WTC11 (cell line): ENCODE data around the gene ZEB1. TPM values are rescaled to one million over a fixed set of nuclear protein-coding genes. Genes with fewer than 3 reads are reported as not detected.

Experiments
- ATAC-seq: fragments of 200-7000 bp; cut with Tn5 transposase; 2 replicates; pipeline ENCODE4 v1.10.0; 2021; ENCODE audit warnings: mild to moderate bottlenecking, moderate library complexity
- CTCF ChIA-PET: fragments of 300-600 bp; sonication (Branson Sonifier 250); formaldehyde crosslinking; loops from one replicate; lab custom pipeline; 2021; ENCODE audit warnings: antibody characterized with exemption; lab: Charles Lee
- POLR2A ChIA-PET: fragments of 350-600 bp; sonication (Branson Sonifier 250); formaldehyde crosslinking; loops from one replicate; lab custom pipeline; 2021; ENCODE audit warnings: antibody characterized with exemption; lab: Charles Lee
- DNase-seq: peaks from one replicate; pipeline ENCODE4 v3.0.0; 2021; ENCODE audit warnings: low spot score
- H3K27ac Mint-ChIP-seq: 2 replicates; pipeline ENCODE4 v1.8.0; 2021; ENCODE audit warnings: mixed read lengths
- H3K27me3 Mint-ChIP-seq: 2 replicates; pipeline ENCODE4 v1.8.0; 2021; ENCODE audit warnings: low read depth, mild to moderate bottlenecking, moderate library complexity, mixed read lengths
- H3K36me3 Mint-ChIP-seq: 2 replicates; pipeline ENCODE4 v1.8.0; 2021; ENCODE audit warnings: mixed read lengths
- H3K4me1 Mint-ChIP-seq: 2 replicates; pipeline ENCODE4 v1.8.0; 2022; ENCODE audit warnings: mixed read lengths
- H3K4me3 Mint-ChIP-seq: 2 replicates; pipeline ENCODE4 v1.8.0; 2021; ENCODE audit warnings: mild to moderate bottlenecking, moderate library complexity, mixed read lengths
- H3K9me3 Mint-ChIP-seq: 2 replicates; pipeline ENCODE4 v1.8.0; 2021; ENCODE audit warnings: mixed read lengths
- CBFB ChIP-seq: sonication (generic); formaldehyde crosslinking; IDR thresholded peaks from 2 replicates; pipeline ENCODE4 v1.8.1; 2022; ENCODE audit warnings: mild to moderate bottlenecking, low read depth, missing genetic modification reagents
- ELF4 ChIP-seq: sonication (generic); formaldehyde crosslinking; IDR thresholded peaks from 2 replicates; pipeline ENCODE4 v1.8.1; 2022; ENCODE audit warnings: low read depth, mild to moderate bottlenecking, moderate library complexity, missing genetic modification reagents
- ESRRA ChIP-seq: sonication (generic); formaldehyde crosslinking; IDR thresholded peaks from 2 replicates; pipeline ENCODE4 v1.8.1; 2022; ENCODE audit warnings: mild to moderate bottlenecking, missing genetic modification reagents, borderline replicate concordance
- FOXJ3 ChIP-seq: sonication (generic); formaldehyde crosslinking; IDR thresholded peaks from 2 replicates; pipeline ENCODE4 v1.9.0; 2021; ENCODE audit warnings: missing genetic modification reagents, mild to moderate bottlenecking, borderline replicate concordance
- GABPB1 ChIP-seq: sonication (generic); formaldehyde crosslinking; IDR thresholded peaks from 2 replicates; pipeline ENCODE4 v1.8.1; 2023; ENCODE audit warnings: mild to moderate bottlenecking, missing genetic modification reagents
- GTF2I ChIP-seq: fragments of 250-450 bp; sonication (Bioruptor Pico); conservative IDR thresholded peaks from 2 replicates; pipeline ENCODE4 v1.4.0; 2021; ENCODE audit warnings: mild to moderate bottlenecking
- MYBL2 ChIP-seq: sonication (generic); formaldehyde crosslinking; IDR thresholded peaks from 2 replicates; pipeline ENCODE4 v1.8.1; 2023; ENCODE audit warnings: mild to moderate bottlenecking, moderate library complexity, missing genetic modification reagents
- NFATC4 ChIP-seq: fragments of 250-450 bp; sonication (Bioruptor Pico); IDR thresholded peaks from 2 replicates; pipeline ENCODE4 v1.9.0; 2021; ENCODE audit warnings: mild to moderate bottlenecking
- NFE2L1 ChIP-seq: sonication (generic); formaldehyde crosslinking; IDR thresholded peaks from 2 replicates; pipeline ENCODE4 v1.8.1; 2023; ENCODE audit warnings: missing genetic modification reagents
- NR1H2 ChIP-seq: sonication (generic); formaldehyde crosslinking; IDR thresholded peaks from 2 replicates; pipeline ENCODE4 v1.9.0; 2021; ENCODE audit warnings: mild to moderate bottlenecking, moderate library complexity, missing genetic modification reagents
- PRRX2 ChIP-seq: fragments of 250-450 bp; sonication (Bioruptor Pico); IDR thresholded peaks from 2 replicates; pipeline ENCODE4 v1.8.0; 2021; ENCODE audit warnings: mild to moderate bottlenecking
- RORB ChIP-seq: fragments of 250-450 bp; sonication (Bioruptor Pico); IDR thresholded peaks from 2 replicates; pipeline ENCODE4 v1.9.0; 2021; ENCODE audit warnings: mild to moderate bottlenecking
- SOX15 ChIP-seq: fragments of 250-450 bp; sonication (Bioruptor Pico); IDR thresholded peaks from 2 replicates; pipeline ENCODE4 v1.9.0; 2021; ENCODE audit warnings: mild to moderate bottlenecking
- ZNF219 ChIP-seq: sonication (generic); formaldehyde crosslinking; IDR thresholded peaks from 2 replicates; pipeline ENCODE4 v1.8.0; 2023; ENCODE audit warnings: missing genetic modification reagents, mild to moderate bottlenecking, borderline replicate concordance
- ZNF416 ChIP-seq: fragments of 250-450 bp; sonication (Bioruptor Pico); IDR thresholded peaks from 2 replicates; pipeline ENCODE4 v1.9.0; 2021; ENCODE audit warnings: mild to moderate bottlenecking, inconsistent platforms
- ZNF423 ChIP-seq: fragments of 250-450 bp; sonication (Bioruptor Pico); IDR thresholded peaks from 2 replicates; pipeline ENCODE4 v2.1.2; 2022; ENCODE audit warnings: mild to moderate bottlenecking, moderate library complexity
- ZNF671 ChIP-seq: fragments of 250-450 bp; sonication (Bioruptor Pico); IDR thresholded peaks from 2 replicates; pipeline ENCODE4 v1.8.0; 2021; ENCODE audit warnings: mild to moderate bottlenecking
- total RNA-seq: library from RNA; stranded (reverse); gene quantifications from 3 replicates; pipeline ENCODE4 v1.2.3, GENCODE V29; 2021
- TF ChIP-seq, protein P1 (sequence below): sonication (generic); formaldehyde crosslinking; IDR thresholded peaks from 2 replicates; pipeline ENCODE4 v1.8.0; 2022; ENCODE audit warnings: missing genetic modification reagents
- TF ChIP-seq, protein P2 (sequence below): sonication (generic); formaldehyde crosslinking; IDR thresholded peaks from 2 replicates; pipeline ENCODE4 v1.8.1; 2022; ENCODE audit warnings: low read depth, mild to moderate bottlenecking, moderate library complexity, missing genetic modification reagents, borderline replicate concordance
- TF ChIP-seq, protein P3 (sequence below): sonication (generic); formaldehyde crosslinking; IDR thresholded peaks from 2 replicates; pipeline ENCODE4 v1.8.1; 2023; ENCODE audit warnings: mild to moderate bottlenecking, missing genetic modification reagents, moderate library complexity
- TF ChIP-seq, protein P4 (sequence below): fragments of 250-450 bp; sonication (Bioruptor Pico); IDR thresholded peaks from 2 replicates; pipeline ENCODE4 v1.9.0; 2021; ENCODE audit warnings: mild to moderate bottlenecking
- TF ChIP-seq, protein P5 (sequence below): fragments of 250-450 bp; sonication (Bioruptor Pico); IDR thresholded peaks from 2 replicates; pipeline ENCODE4 v1.9.0; 2021; ENCODE audit warnings: mild to moderate bottlenecking, borderline replicate concordance
- TF ChIP-seq, protein P6 (sequence below): fragments of 250-450 bp; sonication (Bioruptor Pico); conservative IDR thresholded peaks from 2 replicates; pipeline ENCODE4 v1.9.0; 2021; ENCODE audit warnings: mild to moderate bottlenecking

The ZEB1 gene
- total RNA-seq, 1 experiment from 2014 or later: 0.39 TPM

DNA sequence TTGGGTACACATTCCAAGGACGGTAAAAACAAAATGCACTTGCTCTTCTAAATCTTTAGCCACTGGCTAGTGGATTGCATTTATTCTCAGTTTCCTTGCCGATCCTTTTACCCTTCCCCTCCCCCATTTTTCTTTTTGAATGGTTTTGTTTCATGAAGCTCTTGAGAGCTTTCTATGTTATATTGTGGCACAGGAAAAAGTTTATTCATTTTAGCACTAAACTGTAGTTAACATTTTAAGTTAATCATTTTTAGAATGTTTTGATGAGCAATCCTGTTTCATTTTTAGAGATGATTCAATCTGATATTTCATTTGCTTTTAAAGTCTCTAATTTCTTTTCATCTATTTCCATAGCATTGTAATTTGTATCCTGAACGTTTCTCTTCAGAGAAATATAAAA lies 24.0 kb downstream of the ZEB1 start (continued):
- TF ChIP-seq, protein P1, sequence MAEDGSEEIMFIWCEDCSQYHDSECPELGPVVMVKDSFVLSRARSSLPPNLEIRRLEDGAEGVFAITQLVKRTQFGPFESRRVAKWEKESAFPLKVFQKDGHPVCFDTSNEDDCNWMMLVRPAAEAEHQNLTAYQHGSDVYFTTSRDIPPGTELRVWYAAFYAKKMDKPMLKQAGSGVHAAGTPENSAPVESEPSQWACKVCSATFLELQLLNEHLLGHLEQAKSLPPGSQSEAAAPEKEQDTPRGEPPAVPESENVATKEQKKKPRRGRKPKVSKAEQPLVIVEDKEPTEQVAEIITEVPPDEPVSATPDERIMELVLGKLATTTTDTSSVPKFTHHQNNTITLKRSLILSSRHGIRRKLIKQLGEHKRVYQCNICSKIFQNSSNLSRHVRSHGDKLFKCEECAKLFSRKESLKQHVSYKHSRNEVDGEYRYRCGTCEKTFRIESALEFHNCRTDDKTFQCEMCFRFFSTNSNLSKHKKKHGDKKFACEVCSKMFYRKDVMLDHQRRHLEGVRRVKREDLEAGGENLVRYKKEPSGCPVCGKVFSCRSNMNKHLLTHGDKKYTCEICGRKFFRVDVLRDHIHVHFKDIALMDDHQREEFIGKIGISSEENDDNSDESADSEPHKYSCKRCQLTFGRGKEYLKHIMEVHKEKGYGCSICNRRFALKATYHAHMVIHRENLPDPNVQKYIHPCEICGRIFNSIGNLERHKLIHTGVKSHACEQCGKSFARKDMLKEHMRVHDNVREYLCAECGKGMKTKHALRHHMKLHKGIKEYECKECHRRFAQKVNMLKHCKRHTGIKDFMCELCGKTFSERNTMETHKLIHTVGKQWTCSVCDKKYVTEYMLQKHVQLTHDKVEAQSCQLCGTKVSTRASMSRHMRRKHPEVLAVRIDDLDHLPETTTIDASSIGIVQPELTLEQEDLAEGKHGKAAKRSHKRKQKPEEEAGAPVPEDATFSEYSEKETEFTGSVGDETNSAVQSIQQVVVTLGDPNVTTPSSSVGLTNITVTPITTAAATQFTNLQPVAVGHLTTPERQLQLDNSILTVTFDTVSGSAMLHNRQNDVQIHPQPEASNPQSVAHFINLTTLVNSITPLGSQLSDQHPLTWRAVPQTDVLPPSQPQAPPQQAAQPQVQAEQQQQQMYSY (CRISPR knock-in tag): no peak
- TF ChIP-seq NR1H2 (CRISPR knock-in tag) (no peak), ZNF416 (CRISPR knock-in tag) (no peak), CBFB (CRISPR knock-in tag) (no peak)
- TF ChIP-seq, protein P2, sequence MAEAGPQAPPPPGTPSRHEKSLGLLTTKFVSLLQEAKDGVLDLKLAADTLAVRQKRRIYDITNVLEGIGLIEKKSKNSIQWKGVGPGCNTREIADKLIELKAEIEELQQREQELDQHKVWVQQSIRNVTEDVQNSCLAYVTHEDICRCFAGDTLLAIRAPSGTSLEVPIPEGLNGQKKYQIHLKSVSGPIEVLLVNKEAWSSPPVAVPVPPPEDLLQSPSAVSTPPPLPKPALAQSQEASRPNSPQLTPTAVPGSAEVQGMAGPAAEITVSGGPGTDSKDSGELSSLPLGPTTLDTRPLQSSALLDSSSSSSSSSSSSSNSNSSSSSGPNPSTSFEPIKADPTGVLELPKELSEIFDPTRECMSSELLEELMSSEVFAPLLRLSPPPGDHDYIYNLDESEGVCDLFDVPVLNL (CRISPR knock-in tag): no peak

DNA sequence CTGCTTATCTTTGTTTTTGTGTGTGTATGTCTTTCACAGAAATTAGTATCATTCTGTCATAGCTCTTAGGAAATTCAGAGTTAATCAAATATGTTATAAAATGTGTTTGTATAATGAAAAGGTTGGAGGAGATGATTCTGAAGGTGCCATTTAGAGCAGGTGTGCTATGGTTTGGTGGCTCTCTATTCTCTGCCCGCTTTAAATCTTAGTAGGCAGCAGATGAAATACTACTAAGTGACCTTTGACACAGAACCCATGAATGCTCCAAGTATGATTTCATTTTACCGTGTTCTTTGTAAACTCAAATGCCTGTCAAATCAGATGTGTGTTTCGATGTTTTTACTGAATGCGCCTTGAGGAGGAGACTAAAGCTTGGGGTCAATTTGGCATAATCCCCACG lies 24.5 kb downstream of the ZEB1 start:
- Mint-ChIP-seq H3K27me3 (no peaks in the 10 kb centered on the region), H3K4me3 (no peak overlapping the region), H3K9me3 (no peaks in the 10 kb centered on the region), H3K36me3 (no peaks in the 10 kb centered on the region), H3K27ac (no peak overlapping the region), H3K4me1 (peaks cover 4% of the 10 kb centered on the region)
- ChIA-PET CTCF (no interaction called here), POLR2A (no interaction called here)
- DNase-seq (no peak), ATAC-seq (no peak)
- no peak for TF ChIP-seq RORB (CRISPR knock-in tag)
- TF ChIP-seq, protein P3, sequence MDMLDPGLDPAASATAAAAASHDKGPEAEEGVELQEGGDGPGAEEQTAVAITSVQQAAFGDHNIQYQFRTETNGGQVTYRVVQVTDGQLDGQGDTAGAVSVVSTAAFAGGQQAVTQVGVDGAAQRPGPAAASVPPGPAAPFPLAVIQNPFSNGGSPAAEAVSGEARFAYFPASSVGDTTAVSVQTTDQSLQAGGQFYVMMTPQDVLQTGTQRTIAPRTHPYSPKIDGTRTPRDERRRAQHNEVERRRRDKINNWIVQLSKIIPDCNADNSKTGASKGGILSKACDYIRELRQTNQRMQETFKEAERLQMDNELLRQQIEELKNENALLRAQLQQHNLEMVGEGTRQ (CRISPR knock-in tag): no peak
- TF ChIP-seq, protein P4, sequence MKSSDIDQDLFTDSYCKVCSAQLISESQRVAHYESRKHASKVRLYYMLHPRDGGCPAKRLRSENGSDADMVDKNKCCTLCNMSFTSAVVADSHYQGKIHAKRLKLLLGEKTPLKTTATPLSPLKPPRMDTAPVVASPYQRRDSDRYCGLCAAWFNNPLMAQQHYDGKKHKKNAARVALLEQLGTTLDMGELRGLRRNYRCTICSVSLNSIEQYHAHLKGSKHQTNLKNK (CRISPR knock-in tag): no peak
- TF ChIP-seq PRRX2 (CRISPR knock-in tag): no peak
- TF ChIP-seq GABPB1 (CRISPR knock-in tag): no peak
- TF ChIP-seq FOXJ3 (CRISPR knock-in tag): no peak

DNA sequence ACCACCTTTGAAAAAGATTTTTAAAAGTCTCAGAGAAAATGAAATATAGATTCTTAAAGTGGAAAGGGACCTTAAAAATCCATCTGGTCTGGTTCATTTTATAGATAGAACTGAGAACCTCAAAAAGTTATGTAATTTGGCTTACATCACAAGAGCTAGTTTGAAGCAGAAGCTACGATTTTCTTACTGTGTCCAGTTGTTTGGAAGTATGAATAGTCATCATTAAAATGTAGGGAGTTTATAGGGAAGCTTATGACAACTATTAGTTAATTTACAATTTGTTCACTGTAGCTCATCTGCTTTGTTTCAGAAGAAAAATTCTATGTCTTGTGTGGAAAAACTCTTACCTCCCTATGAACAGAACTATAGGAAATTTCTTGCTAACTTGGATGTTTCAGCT lies 26.9 kb downstream of the ZEB1 start:
- ChIA-PET POLR2A (no interaction called here), CTCF (no interaction called here)
- Mint-ChIP-seq H3K4me1 (peaks cover 6% of the 10 kb centered on the region), H3K27ac (no peak overlapping the region), H3K27me3 (no peaks in the 10 kb centered on the region), H3K4me3 (no peak overlapping the region), H3K9me3 (no peaks in the 10 kb centered on the region), H3K36me3 (no peaks in the 10 kb centered on the region)
- DNase-seq: no peak
- ATAC-seq: no peak
- TF ChIP-seq PRRX2 (CRISPR knock-in tag): no peak
- no peak for TF ChIP-seq NFATC4 (CRISPR knock-in tag)
- TF ChIP-seq RORB (CRISPR knock-in tag): no peak
- no peak for TF ChIP-seq GTF2I
- no peak for TF ChIP-seq SOX15
- no peak for TF ChIP-seq ZNF423 (CRISPR knock-in tag)
- TF ChIP-seq, protein P5, sequence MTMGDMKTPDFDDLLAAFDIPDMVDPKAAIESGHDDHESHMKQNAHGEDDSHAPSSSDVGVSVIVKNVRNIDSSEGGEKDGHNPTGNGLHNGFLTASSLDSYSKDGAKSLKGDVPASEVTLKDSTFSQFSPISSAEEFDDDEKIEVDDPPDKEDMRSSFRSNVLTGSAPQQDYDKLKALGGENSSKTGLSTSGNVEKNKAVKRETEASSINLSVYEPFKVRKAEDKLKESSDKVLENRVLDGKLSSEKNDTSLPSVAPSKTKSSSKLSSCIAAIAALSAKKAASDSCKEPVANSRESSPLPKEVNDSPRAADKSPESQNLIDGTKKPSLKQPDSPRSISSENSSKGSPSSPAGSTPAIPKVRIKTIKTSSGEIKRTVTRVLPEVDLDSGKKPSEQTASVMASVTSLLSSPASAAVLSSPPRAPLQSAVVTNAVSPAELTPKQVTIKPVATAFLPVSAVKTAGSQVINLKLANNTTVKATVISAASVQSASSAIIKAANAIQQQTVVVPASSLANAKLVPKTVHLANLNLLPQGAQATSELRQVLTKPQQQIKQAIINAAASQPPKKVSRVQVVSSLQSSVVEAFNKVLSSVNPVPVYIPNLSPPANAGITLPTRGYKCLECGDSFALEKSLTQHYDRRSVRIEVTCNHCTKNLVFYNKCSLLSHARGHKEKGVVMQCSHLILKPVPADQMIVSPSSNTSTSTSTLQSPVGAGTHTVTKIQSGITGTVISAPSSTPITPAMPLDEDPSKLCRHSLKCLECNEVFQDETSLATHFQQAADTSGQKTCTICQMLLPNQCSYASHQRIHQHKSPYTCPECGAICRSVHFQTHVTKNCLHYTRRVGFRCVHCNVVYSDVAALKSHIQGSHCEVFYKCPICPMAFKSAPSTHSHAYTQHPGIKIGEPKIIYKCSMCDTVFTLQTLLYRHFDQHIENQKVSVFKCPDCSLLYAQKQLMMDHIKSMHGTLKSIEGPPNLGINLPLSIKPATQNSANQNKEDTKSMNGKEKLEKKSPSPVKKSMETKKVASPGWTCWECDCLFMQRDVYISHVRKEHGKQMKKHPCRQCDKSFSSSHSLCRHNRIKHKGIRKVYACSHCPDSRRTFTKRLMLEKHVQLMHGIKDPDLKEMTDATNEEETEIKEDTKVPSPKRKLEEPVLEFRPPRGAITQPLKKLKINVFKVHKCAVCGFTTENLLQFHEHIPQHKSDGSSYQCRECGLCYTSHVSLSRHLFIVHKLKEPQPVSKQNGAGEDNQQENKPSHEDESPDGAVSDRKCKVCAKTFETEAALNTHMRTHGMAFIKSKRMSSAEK (CRISPR knock-in tag): no peak
- no peak for TF ChIP-seq ESRRA
- TF ChIP-seq, protein P6, sequence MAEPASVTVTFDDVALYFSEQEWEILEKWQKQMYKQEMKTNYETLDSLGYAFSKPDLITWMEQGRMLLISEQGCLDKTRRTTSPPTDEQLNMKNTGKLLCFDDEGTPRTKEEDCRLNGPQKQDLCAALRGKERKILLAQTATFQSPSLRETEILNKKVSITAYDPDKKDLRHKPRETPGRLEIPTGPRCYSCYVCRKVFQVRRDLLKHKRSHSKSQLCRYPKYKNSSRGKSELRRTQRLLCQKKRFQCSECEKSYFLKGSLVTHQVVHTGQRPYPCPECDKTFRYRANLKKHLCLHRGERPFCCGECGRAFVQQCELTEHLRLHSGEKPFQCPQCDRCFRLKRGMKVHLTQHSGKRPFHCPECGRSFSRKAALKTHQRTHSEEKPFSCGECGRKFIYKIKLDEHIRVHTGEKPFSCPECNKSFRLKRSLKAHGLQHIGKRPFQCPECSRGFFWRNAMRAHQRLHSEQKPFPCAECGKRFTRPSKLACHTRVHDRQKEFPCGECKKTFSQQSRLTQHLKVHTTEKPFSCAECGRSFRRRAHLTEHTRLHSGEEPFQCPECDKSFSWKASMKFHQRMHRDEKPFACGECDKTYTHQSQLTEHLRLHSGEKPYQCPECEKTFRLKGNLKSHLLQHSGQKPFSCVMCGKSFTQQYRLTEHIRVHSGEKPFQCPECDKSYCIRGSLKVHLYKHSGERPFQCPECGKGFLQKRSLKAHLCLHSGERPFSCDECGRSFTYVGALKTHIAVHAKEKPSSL (CRISPR knock-in tag): no peak
- no peak for TF ChIP-seq MYBL2 (CRISPR knock-in tag)
- no peak for TF ChIP-seq NFE2L1 (CRISPR knock-in tag)
- no peak for TF ChIP-seq ZNF219 (CRISPR knock-in tag)
- TF ChIP-seq CBFB (CRISPR knock-in tag): no peak
- no peak for TF ChIP-seq ZNF671 (CRISPR knock-in tag)
- TF ChIP-seq ELF4: no peak
